Stimulated activated CD4-positive, alpha-beta T cell treated with anti-CD3 and anti-CD28 coated beads, Interleukin-12 subunit alpha, Interleukin-12 subunit beta, amount 100 ng/mL, for 48 hours (primary cell): ENCODE data around the gene OSTN.
"Not testable (repeated sequence)": the region's sequence is repeated elsewhere in the genome, so short reads cannot be mapped to it uniquely, and the experiment has no call there.

Experiments used
- DNase-seq, 3 donors: peaks; one replicate each; pipeline ENCODE4 v3.0.0-alpha.2; 2020; ENCODE audit warnings: low read depth in 2 of 3, low spot score in 1 of 3

OSTN gene

GRCh38 chr3:191198932-191199331 is at the start of gene OSTN:
Gene OSTN (plus strand): TSS chr3:191199241. CDS start chr3:191212533, 13,292 bp downstream.
- DNase-seq: no peak

GRCh38 chr3:191151653-191152052 is 47.4 kb upstream of the OSTN start:
- DNase-seq: no peak

DNA sequence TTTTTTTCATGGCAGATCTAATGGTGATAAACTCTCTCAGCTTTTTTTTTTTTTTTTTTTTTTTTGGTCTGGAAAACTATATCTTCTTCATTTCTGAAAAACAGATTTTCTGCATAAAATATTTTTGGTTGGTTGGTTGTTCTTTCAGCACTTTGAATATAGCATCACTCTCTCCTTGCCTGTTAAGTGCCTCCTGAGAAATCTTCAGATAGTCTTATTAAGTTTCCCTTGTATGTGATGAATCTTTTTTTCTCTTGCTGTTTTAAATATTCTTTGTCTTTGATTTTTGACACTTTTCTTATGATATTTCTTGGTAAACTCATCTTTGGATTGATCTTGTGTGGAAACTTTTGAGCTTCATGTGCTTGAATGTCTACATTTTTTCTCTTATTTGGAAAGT is 44.2 kb upstream of the OSTN start:
- no peak for DNase-seq

DNA sequence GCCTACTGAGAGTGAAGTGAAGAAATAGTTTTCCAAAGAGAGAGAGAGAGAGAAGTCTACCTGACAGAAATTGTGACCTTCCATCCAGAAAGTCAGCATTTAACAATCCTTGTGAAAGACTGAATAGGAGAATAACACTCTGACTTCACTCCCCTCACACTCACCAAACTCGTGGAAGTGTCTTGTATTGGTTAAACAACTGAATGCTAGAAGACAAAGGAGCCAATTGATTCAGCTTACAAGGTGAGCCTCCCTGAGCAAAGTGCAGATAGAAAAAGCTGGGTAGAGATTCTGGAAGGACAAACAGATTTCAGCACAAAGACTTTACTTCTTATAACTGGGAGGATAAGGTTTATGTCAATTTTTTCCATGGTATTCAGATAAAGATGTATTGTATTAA is 40.8 kb upstream of the OSTN start:
- DNase-seq: no peak

DNA sequence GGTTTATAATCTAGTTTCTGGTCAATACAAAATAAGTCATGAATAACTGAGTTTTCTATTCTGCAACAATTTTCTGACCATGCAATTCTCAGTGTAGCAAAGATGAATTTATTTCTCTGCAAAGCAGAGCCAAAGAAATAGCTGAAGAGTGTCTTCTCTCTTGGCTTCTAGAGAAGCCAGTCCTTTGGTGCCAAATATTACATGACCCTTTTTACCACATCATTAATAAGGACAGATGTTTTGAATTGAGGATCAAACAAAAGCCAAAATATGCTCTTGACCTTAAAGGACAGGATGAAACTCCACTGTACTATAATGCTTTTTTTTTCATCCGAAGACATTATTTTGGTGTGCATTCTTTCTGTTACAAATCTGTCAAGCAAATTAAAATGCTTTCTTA is 40.2 kb upstream of the OSTN start:
- no peak for DNase-seq

DNA sequence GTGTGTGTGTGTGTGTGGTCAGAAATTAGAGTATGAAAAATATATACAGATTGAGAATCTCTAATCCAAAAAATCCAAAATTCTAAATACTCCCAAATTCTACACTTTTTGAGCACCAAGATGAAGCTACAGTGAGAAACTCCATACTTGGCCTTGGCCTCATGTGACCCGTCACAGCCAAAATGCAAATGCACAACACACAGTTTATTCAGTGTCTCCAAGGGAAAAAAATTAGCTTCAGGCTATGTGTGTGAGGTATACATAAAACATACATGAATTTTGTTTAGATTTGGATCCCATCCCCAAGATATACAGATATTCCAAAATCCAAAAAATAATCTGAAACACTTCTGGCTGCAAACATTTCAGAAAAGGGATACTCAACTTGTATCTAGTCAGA is 33.2 kb upstream of the OSTN start:
- DNase-seq: no peak

- no peak for DNase-seq
These were observed 32.7 kb upstream of the OSTN start for GRCh38 chr3:191166368-191166767.

- DNase-seq: no peak
These were observed 29.5 kb upstream of the OSTN start for GRCh38 chr3:191169566-191169965.

- no peak for DNase-seq
These were observed 28.9 kb upstream of the OSTN start for GRCh38 chr3:191170097-191170496.

DNA sequence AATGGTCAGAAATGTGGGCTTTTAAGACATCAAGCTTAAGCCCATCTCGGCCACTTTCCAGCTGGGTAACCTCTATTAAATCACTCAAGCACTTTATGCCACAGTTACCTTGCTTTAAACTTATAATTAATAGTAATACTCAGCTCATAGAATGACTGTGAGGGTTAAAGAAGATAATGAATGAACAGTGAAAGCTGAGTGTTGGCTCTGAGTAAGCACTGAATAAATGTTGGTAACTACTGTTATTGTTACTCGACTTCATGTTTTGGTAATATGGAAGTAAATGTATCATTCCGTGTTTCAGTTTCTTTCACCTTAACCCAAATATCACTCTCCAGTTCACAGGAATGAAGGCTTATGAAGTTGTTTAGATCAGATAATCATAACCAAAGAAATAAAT is 23.9 kb upstream of the OSTN start:
- DNase-seq: no peak

GRCh38 chr3:191176038-191176785 is 22.8 kb upstream of the OSTN start:
- no peak for DNase-seq

- DNase-seq: not testable (repeated sequence)
These were observed 13.7 kb upstream of the OSTN start for GRCh38 chr3:191185382-191185781.

DNA sequence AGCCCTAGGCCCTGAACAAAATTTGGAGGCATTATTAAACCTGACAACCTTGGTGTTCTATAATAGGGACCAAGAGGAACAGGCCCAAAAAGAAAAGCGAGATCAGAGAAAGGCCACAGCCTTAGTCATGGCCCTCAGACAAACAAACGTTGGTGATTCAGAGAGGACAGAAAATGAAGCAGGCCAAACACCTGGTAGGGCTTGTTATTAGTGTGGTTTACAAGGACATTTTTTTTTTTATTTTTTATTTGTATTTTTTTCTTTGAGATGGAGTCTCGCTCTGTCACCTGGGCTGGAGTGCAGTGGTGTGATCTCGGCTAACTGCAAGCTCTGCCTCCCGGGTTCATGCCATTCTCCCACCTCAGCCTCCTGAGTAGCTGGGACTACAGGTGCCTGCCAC is 10.8 kb upstream of the OSTN start:
- not testable (repeated sequence) for DNase-seq

DNA sequence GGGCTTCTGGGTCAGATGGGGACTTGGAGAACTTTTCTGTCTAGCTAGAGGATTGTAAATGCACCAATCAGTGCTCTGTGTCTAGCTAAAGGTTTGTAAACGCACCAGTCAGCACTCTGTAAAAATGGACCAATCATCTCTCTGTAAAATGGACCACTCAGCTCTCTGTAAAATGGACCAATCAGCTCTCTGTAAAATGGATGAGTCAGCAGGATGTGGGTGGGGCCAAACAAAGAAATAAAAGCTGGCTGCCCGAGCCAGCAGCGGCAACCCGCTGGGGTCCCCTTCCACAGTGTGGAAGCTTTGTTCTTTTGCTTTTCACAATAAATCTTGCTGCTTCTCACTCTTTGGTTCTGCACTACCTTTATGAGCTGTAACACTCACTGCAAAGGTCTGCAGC is 6.8 kb upstream of the OSTN start:
- not testable (repeated sequence) for DNase-seq

DNA sequence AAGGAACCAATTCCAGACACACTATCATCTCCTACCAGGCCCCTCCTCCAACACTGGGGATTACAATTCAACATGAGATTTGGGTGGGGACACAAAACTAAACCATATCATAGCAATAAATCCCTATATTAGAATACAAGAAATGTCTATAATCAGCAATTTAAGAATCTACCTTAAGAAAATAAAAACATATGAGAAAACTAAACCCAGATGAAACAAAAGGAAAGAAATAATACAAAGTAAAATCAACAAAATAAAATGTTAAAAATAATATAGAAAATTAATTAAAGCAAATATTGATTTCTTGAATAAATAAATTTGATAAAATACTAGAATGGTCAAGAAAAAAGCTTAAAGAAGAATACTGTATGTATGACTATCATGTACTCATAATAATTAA is 6.1 kb upstream of the OSTN start:
- DNase-seq: no peak

- DNase-seq: no peak
These were observed 1.2 kb upstream of the OSTN start for GRCh38 chr3:191197761-191198306.

- no peak for DNase-seq
These were observed 561 bp upstream of the OSTN start for GRCh38 chr3:191198480-191198879.

GRCh38 chr3:191210032-191210431 is 11.0 kb downstream of the OSTN start:
- no peak for DNase-seq

DNA sequence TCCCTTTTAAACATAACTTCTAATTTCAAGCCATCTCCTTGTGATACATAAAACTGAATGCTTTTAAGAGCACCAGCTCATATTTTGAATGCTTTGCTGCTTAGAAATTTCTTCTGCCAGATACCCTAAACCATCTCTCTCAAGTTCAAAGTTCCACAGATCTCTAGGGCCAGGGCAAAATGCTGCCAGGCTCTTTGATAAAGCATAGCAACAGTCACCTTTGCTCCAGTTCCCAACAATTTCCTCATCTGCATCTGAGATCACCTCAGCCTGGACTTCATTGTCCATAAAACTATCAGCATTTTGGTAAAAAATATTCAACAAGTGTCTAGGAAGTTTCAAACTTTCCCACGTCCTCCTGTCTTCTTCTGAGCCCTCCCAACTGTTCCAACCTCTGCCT is 17.5 kb downstream of the OSTN start:
- no peak for DNase-seq

- no peak for DNase-seq
These were observed 18.3 kb downstream of the OSTN start for GRCh38 chr3:191217301-191217700.

DNA sequence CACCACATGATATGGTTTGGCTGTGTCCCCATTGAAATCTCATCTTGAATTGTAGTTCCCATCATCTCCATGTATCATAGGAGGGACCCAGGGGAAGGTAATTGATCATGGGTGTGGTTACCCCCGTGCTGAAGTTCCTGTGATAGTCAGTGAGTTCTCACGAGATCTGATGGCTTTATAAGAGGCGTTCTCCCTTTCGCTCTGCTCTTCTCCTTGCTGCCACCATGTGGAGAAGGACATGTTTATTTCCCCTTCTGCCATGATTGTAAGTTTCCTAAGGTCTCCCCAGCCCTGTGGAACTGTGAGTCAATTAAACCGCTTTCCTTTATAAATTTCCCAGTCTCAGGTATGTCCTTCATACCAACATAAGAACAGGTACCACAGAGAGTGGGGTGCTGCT is 21.9 kb downstream of the OSTN start:
- no peak for DNase-seq

DNA sequence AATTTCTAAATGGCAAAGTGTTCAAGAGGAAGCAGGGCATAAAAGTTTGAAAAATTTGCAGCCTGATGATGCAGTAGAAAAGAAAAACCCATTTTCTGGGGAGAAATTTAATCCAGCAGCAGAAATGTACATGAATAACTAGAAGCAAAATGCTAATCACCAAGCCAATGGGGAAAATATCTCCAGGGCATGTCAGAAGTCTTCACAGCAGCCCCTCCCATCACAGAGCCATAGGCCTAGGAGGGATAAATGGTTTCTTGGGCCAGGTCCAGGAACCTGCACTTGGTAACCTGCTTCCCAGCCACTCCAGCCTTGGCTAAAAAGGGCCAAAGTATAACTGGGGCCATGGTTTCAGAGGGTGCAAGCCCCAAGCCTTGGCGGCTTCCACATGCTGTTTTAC is 22.6 kb downstream of the OSTN start:
- no peak for DNase-seq

DNA sequence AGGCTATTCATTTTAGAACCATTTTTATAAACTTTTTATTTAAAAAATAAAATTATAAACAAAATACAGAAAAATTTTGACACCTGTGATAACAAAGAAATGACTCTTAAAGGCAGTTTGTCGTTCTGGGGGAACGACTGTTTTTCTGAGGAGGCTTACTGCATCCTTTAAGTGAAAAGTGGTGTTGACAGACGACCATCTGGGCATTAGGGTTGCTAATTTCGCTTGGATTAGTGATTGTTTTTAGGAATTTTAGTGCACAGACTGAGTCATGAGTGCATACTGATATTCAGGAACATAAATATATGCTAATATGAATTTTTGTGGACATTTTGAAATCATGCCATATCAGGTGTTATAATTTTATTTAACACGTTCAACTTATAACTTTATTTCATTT is 28.5 kb downstream of the OSTN start:
- no peak for DNase-seq
